DOHH2 (cell line): ENCODE data around the gene PAK1.

ENCODE experiments used
- EZH2phosphoT487 ChIP-seq: fragments of 200-600 bp; sonication (generic); IDR thresholded peaks from 2 replicates; pipeline ENCODE4 v1.6.1; 2017; ENCODE audit warnings: borderline replicate concordance, mild to moderate bottlenecking, antibody characterized with exemption, low read length, moderate library complexity, mixed read lengths
- TF ChIP-seq, protein P1 (sequence below): fragments of 200-600 bp; sonication (generic); IDR thresholded peaks from one replicate; pipeline ENCODE4 v1.5.1; 2014; ENCODE audit warnings: antibody characterized with exemption, mild to moderate bottlenecking, low read depth, low read length; ENCODE audit not compliant: poor library complexity, severe bottlenecking

DNA sequence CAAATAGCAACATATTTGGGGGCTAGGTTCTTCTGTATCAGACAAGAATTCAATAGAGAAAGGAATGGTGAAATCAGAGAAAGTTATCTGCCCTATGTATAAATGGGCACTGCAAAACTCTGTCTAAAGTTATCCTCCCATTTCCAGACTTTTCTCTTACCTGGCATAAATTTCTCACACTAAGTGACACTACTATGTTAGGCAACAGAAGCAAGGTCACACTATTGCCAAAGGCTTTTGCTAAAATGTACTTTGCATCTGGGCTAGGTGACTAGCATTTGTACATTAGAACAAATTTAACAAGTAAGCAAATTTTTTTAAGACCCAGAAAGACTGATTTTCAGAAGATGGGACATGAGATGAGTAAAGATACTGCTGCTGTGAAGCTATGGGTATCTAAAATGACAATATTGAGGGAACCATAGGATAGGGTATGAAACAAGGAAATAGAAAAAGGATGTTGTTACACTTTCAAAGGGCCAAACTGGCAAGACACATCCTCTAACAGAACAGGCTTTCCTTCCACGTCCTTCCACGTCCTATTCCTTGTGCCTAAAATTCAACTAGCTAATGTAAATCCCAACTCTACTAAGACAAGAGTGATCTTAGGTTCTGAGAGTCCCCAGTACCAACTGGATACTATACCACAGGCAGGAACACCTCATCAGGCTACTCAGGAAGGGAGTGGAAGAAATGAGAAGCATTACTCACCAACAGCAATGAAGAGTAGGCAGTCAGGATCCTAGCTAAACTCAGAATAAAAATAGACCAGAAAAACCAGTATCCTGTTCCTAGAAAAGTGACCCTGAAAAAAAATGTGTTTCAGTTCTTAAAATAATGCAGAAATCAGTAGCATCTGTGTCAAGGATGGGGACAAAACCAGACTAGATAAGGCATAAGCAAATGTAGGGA is 195.0 kb downstream of the PAK1 start:
- TF ChIP-seq, protein P1, sequence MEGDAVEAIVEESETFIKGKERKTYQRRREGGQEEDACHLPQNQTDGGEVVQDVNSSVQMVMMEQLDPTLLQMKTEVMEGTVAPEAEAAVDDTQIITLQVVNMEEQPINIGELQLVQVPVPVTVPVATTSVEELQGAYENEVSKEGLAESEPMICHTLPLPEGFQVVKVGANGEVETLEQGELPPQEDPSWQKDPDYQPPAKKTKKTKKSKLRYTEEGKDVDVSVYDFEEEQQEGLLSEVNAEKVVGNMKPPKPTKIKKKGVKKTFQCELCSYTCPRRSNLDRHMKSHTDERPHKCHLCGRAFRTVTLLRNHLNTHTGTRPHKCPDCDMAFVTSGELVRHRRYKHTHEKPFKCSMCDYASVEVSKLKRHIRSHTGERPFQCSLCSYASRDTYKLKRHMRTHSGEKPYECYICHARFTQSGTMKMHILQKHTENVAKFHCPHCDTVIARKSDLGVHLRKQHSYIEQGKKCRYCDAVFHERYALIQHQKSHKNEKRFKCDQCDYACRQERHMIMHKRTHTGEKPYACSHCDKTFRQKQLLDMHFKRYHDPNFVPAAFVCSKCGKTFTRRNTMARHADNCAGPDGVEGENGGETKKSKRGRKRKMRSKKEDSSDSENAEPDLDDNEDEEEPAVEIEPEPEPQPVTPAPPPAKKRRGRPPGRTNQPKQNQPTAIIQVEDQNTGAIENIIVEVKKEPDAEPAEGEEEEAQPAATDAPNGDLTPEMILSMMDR, result no peak
- TF ChIP-seq EZH2phosphoT487, result no peak
